Measurements from ENCODE around the gene CYBA. TPM values are rescaled to one million over a fixed set of nuclear protein-coding genes. Genes with fewer than 3 reads are reported as not detected.

CYBA gene
- polyA plus RNA-seq, 2 of the 4 experiments (the other 2 are of a cell fraction): 75.7 to 185 TPM

DNA sequence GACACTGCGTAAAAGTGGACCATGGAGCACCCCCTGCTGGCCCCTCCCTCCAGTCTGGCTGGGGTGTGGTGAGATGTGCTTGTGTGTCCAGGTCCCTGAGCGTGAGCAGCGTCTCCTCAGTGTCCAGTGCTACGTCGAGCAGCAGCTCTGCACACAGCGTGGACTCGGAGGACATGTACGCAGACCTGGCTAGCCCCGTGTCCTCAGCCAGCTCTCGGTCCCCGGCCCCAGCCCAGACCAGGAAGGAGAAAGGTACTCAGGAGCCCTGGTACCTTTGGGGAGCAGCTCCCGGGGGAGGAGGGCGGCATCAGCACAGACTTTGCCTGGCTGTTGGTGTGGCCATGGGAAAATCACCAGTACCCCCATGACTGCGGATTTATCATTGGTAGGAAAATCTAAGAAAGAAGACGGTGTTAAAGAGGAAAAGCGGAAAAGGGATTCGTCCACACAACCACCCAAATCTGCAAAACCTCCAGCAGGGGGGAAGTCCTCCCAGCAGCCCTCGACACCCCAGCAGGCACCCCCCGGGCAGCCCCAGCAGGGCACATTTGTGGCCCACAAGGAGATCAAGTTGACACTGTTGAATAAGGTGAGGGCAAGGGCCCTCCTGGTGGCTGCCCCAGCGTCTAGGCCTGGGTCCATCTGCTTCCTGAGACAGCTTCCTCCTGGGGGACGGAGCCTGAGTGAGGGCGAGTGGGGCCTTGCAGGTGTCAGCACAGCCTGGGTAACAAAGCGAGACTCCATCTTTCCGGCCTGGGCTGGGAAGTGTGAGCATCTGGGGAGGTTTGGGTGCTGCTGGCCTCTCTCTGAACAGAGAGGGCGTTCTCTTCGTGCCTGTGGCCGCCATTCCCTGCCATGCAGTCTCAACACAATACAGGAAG, 23.1 kb downstream of the CYBA start:
- TF ChIP-seq HEYL (CRISPR knock-in tag; IDR thresholded peaks at IDR 0.05): no peak
- TF ChIP-seq, protein P1, sequence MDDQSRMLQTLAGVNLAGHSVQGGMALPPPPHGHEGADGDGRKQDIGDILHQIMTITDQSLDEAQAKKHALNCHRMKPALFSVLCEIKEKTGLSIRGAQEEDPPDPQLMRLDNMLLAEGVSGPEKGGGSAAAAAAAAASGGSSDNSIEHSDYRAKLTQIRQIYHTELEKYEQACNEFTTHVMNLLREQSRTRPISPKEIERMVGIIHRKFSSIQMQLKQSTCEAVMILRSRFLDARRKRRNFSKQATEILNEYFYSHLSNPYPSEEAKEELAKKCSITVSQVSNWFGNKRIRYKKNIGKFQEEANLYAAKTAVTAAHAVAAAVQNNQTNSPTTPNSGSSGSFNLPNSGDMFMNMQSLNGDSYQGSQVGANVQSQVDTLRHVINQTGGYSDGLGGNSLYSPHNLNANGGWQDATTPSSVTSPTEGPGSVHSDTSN (IDR thresholded peaks at IDR 0.05): no peak
- no peak for TF ChIP-seq HDAC2 (IDR thresholded peaks at IDR 0.05)
- no peak for TF ChIP-seq ZSCAN20 (CRISPR knock-in tag; IDR thresholded peaks at IDR 0.05)
- TF ChIP-seq, protein P2, sequence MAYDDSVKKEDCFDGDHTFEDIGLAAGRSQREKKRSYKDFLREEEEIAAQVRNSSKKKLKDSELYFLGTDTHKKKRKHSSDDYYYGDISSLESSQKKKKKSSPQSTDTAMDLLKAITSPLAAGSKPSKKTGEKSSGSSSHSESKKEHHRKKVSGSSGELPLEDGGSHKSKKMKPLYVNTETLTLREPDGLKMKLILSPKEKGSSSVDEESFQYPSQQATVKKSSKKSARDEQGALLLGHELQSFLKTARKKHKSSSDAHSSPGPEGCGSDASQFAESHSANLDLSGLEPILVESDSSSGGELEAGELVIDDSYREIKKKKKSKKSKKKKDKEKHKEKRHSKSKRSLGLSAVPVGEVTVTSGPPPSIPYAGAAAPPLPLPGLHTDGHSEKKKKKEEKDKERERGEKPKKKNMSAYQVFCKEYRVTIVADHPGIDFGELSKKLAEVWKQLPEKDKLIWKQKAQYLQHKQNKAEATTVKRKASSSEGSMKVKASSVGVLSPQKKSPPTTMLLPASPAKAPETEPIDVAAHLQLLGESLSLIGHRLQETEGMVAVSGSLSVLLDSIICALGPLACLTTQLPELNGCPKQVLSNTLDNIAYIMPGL (CRISPR knock-in tag; IDR thresholded peaks at IDR 0.05; ENCODE audit: borderline replicate concordance): no peak
- Histone ChIP-seq H3K4me2 (no peak overlapping the region), H3K4me1 (no peaks in the 10 kb centered on the region), H3K4me3 (no peak overlapping the region), H3K9me3 (no peaks in the 10 kb centered on the region), H3K27ac (no peak overlapping the region)
- POLR2A ChIA-PET: no interaction called here
- WGBS (ENCODE audit: missing lambda C conversion rate): 94% methylated on average over 25 of the region's 27 CpGs
- FAIRE-seq: no peak
- DNase-seq (ENCODE audit: low read depth in 1 of 2, low spot score in 1 of 2): no peak
- CTCF ChIA-PET: interaction anchor here (0.9 kb wide), 1 partner anchor 65 kb away, joined by 3 read pairs; no protein-coding TSS in a partner anchor
- no peak for ATAC-seq

DNA sequence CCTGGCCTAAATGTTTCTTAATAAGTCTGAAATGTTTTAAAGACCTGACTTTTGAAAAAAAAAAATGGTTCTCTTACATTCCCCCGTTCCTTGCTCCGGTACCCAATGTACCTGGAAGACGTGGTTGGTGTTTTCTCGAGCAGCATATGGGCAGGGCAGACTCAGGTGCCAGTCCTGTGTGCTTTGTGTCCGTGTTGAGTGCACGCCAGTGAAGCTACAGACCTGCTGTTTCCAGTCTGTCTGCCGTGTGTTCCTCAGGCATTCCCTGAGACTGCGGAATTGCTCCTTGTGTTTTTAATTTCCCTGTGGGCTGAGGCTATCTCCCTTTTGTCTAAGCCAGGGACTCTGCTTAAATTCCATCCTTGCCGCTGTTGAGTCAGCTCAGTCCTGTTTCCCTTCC, 24.2 kb downstream of the CYBA start:
- ATAC-seq: no peak
- ChIA-PET CTCF (no interaction called here), POLR2A (no interaction called here)
- DNase-seq (ENCODE audit: low read depth in 1 of 2, low spot score in 1 of 2): no peak
- FAIRE-seq: no peak
- Histone ChIP-seq H3K4me1 (no peaks in the 10 kb centered on the region), H3K27ac (no peak overlapping the region), H3K9me3 (no peaks in the 10 kb centered on the region), H3K4me2 (no peak overlapping the region), H3K4me3 (no peak overlapping the region)
- TF ChIP-seq, protein P3, sequence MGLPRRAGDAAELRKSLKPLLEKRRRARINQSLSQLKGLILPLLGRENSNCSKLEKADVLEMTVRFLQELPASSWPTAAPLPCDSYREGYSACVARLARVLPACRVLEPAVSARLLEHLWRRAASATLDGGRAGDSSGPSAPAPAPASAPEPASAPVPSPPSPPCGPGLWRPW (IDR thresholded peaks at IDR 0.05): no peak
- TF ChIP-seq BHLHE40 (IDR thresholded peaks at IDR 0.05; ENCODE audit: low read depth, low read length) (no peak), CEBPB (IDR thresholded peaks at IDR 0.05) (no peak), HEYL (CRISPR knock-in tag; IDR thresholded peaks at IDR 0.05) (no peak), GATA3 (IDR thresholded peaks at IDR 0.05; ENCODE audit: borderline replicate concordance) (no peak), FOXS1 (CRISPR knock-in tag; IDR thresholded peaks at IDR 0.05) (no peak), JUN (IDR thresholded peaks at IDR 0.05) (no peak), MAFK (IDR thresholded peaks at IDR 0.05; ENCODE audit: partially characterized antibody) (no peak), CBX8 (IDR thresholded peaks at IDR 0.05) (no peak)
- TF ChIP-seq, protein P4, sequence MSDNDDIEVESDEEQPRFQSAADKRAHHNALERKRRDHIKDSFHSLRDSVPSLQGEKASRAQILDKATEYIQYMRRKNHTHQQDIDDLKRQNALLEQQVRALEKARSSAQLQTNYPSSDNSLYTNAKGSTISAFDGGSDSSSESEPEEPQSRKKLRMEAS (IDR thresholded peaks at IDR 0.05): no peak
- TF ChIP-seq, protein P5, sequence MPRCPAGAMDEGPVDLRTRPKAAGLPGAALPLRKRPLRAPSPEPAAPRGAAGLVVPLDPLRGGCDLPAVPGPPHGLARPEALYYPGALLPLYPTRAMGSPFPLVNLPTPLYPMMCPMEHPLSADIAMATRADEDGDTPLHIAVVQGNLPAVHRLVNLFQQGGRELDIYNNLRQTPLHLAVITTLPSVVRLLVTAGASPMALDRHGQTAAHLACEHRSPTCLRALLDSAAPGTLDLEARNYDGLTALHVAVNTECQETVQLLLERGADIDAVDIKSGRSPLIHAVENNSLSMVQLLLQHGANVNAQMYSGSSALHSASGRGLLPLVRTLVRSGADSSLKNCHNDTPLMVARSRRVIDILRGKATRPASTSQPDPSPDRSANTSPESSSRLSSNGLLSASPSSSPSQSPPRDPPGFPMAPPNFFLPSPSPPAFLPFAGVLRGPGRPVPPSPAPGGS (IDR thresholded peaks at IDR 0.05): no peak
- WGBS (ENCODE audit: missing lambda C conversion rate): 92% methylated on average over 9 of the region's 9 CpGs

DNA sequence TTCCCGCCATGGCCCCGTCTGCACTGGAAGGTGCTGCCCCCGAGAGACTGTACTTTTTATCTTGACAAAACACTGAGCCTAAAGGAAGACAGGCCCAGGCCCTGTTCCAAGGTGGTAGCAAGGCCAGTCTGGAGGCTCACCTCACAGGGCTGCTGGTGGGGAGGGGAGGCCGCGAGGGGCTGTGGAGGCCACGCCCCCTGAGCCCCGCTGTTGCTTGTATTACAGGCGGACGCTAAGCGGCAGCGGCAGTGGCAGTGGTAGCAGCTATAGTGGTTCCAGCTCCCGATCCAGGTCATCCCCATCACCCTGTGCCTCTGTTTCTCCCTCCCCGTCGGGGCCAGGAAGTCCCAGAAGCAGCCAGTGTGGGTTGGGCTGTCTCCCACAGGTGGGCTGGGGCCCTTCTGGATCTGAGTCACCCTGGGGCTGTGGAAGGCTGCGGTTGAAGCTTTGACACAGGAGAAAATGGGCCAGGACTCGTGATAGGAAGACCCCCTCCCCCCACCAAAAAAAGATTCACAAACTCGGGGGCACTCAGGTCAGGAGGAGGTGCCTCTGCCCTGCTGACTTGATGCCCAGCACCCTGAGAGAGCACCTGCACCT, 25.8 kb downstream of the CYBA start:
- ATAC-seq (no peak), DNase-seq (ENCODE audit: low read depth in 1 of 2, low spot score in 1 of 2) (no peak), FAIRE-seq (no peak)
- ChIA-PET POLR2A (no interaction called here), CTCF (interaction anchor here (1.1 kb wide), 1 partner anchor 8 kb away, joined by 5 read pairs; no protein-coding TSS in a partner anchor)
- Histone ChIP-seq H3K4me2 (no peak overlapping the region), H3K4me1 (no peaks in the 10 kb centered on the region), H3K9me3 (no peaks in the 10 kb centered on the region), H3K4me3 (no peak overlapping the region), H3K27ac (no peak overlapping the region)
- 94% methylated on average over 15 of the region's 17 CpGs for WGBS (ENCODE audit: missing lambda C conversion rate)
- TF ChIP-seq POLR2AphosphoS2 (conservative IDR thresholded peaks at IDR 0.05; ENCODE audit: low read length) (no peak), BHLHE40 (IDR thresholded peaks at IDR 0.05; ENCODE audit: low read depth, low read length) (no peak), HOXA7 (CRISPR knock-in tag; IDR thresholded peaks at IDR 0.05) (no peak), FOSL2 (IDR thresholded peaks at IDR 0.05) (no peak), FOSL2 (CRISPR knock-in tag; IDR thresholded peaks at IDR 0.05) (no peak), KDM5A (IDR thresholded peaks at IDR 0.05) (no peak), TP53 (CRISPR knock-in tag; IDR thresholded peaks at IDR 0.05) (no peak), RARB (CRISPR knock-in tag; IDR thresholded peaks at IDR 0.05) (no peak), CEBPB (IDR thresholded peaks at IDR 0.05) (no peak), SREBF2 (IDR thresholded peaks at IDR 0.05) (no peak)
- TF ChIP-seq, protein P6, sequence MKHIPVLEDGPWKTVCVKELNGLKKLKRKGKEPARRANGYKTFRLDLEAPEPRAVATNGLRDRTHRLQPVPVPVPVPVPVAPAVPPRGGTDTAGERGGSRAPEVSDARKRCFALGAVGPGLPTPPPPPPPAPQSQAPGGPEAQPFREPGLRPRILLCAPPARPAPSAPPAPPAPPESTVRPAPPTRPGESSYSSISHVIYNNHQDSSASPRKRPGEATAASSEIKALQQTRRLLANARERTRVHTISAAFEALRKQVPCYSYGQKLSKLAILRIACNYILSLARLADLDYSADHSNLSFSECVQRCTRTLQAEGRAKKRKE (CRISPR knock-in tag; IDR thresholded peaks at IDR 0.05; ENCODE audit: low read depth): no peak
- TF ChIP-seq, protein P7, sequence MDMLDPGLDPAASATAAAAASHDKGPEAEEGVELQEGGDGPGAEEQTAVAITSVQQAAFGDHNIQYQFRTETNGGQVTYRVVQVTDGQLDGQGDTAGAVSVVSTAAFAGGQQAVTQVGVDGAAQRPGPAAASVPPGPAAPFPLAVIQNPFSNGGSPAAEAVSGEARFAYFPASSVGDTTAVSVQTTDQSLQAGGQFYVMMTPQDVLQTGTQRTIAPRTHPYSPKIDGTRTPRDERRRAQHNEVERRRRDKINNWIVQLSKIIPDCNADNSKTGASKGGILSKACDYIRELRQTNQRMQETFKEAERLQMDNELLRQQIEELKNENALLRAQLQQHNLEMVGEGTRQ (IDR thresholded peaks at IDR 0.05): no peak
- TF ChIP-seq, protein P2 (CRISPR knock-in tag; IDR thresholded peaks at IDR 0.05; ENCODE audit: borderline replicate concordance): no peak
